Measurements from ENCODE around the gene YTHDF1. TPM values are rescaled to one million over a fixed set of nuclear protein-coding genes. Genes with fewer than 3 reads are reported as not detected.

Gene YTHDF1
- total and polyA plus RNA-seq, 8 donors: 11.1 to 24.0 (median 15.9) TPM

DNA sequence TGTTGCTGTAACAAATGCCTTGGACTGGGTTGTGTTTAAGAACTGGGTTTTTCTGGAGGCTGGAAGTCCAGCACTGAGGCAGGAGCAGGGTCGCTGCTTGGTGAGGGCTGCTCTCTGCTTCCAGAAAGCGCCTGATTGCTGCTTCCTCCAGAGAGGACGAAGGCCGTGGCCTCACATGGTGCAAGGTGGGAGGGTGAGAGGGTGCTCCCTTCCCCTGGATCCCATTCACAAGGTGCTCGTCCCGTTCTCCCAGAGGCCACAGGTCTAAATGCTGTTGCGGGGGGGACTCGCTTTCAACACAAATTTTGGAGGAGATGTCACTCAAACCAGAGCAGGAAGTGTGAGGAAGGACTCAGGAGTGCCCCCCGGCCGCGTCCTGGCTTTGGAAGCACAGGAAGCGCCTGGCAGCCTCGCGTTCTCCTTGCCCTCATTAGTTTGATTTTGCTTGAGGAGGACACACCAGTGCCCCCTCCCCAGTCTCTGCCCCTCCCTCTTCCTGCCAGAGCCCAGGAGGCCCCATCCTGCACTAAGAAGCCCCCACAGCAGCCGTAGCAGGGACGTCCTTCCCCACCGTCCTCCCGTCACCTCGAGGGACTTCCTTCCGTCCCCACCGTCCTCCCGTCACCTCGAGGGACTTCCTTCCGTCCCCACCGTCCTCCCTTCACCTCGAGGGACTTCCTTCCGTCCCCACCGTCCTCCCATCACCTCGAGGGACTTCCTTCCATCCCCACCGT is 46.0 kb upstream of the YTHDF1 start:
- H3K36me3 ChIP-seq: no peaks in the 10 kb centered on the region
- no peak overlapping the region for H3K4me3 ChIP-seq
- H3K27ac ChIP-seq: no peak overlapping the region
- H3K4me1 ChIP-seq: no peaks in the 10 kb centered on the region
- FAIRE-seq: no peak
- DNase-seq: no peak
- WGBS, 2 donors: 33 to 49% methylated on average over 30 of the region's 30 CpGs
- intact Hi-C loops (cut with DNase I): no loop called here
- no peak for ATAC-seq
- no peaks in the 10 kb centered on the region for H3K27me3 ChIP-seq
- TF ChIP-seq, protein P1, sequence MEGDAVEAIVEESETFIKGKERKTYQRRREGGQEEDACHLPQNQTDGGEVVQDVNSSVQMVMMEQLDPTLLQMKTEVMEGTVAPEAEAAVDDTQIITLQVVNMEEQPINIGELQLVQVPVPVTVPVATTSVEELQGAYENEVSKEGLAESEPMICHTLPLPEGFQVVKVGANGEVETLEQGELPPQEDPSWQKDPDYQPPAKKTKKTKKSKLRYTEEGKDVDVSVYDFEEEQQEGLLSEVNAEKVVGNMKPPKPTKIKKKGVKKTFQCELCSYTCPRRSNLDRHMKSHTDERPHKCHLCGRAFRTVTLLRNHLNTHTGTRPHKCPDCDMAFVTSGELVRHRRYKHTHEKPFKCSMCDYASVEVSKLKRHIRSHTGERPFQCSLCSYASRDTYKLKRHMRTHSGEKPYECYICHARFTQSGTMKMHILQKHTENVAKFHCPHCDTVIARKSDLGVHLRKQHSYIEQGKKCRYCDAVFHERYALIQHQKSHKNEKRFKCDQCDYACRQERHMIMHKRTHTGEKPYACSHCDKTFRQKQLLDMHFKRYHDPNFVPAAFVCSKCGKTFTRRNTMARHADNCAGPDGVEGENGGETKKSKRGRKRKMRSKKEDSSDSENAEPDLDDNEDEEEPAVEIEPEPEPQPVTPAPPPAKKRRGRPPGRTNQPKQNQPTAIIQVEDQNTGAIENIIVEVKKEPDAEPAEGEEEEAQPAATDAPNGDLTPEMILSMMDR (IDR thresholded peaks at IDR 0.05): no peak
- H3K9me3 ChIP-seq: no peaks in the 10 kb centered on the region

DNA sequence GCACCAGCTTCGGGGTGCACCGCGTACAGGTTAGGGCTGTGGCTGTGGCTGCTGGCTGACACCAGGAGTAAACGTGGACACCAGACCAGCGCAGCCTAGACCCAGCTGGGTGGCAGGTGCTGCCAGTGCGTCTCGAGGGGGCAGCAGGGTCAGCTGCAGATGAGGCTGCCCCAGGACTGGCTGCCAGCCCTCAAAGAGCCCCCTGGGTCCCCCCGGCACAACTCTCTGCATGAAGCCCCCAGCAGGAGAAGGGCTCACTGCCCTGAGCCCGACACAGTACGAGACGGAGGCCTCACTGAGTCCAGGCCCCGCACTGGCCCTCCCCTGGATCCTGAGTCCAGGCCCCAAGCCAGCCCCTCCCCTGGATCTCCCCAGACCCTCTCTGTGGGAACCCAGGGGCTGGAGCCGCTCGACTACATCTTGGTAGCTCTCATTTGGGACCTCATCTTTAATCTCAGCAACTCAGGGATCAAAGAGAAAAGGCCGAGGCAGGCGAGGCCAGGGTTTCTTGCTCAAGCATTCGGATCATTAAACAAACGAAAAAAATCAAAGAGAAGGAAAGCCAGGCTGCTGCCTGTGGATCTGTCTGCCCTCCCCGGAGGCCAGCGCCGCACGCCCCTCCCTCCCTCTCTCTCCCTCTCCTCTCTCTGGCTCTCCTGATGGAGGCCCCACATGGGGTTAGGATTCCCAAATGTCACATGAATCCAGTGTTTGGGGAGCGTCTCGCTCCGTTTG is 45.3 kb upstream of the YTHDF1 start:
- intact Hi-C loops (cut with DNase I): no loop called here
- H3K4me3 ChIP-seq: no peak overlapping the region
- H3K9me3 ChIP-seq: no peaks in the 10 kb centered on the region
- no peak for FAIRE-seq
- DNase-seq: no peak
- 32 to 37% methylated on average over 25 of the region's 25 CpGs for WGBS, 2 donors
- TF ChIP-seq, protein P1 (IDR thresholded peaks at IDR 0.05): no peak
- H3K4me1 ChIP-seq: no peaks in the 10 kb centered on the region
- no peaks in the 10 kb centered on the region for H3K27me3 ChIP-seq
- no peak overlapping the region for H3K27ac ChIP-seq
- H3K36me3 ChIP-seq: no peaks in the 10 kb centered on the region
- ATAC-seq: no peak

DNA sequence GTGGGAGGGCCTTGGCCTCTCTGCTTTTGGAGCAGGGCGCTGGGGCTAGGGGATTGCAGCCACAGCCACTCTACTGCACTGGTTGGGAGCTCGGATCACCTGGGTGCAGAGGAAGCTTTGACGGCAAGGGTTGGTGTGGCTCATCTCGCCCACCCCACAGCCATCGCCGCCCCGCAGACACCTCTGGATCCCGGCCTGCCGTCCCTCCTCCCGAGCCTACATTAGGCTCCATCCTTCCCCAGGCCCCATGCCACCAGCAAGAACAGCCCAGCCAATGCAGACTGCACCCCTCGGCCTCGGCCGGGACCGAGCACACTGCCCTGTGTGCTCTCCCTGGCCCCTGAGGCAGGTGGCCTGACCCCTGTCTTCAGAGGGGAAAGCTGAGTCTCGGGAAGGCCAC is 44.6 kb upstream of the YTHDF1 start:
- intact Hi-C loops (cut with DNase I): no loop called here
- peaks cover 0 to under 1% (median 0%) of the 10 kb centered on the region in 4 donors for H3K27me3 ChIP-seq

DNA sequence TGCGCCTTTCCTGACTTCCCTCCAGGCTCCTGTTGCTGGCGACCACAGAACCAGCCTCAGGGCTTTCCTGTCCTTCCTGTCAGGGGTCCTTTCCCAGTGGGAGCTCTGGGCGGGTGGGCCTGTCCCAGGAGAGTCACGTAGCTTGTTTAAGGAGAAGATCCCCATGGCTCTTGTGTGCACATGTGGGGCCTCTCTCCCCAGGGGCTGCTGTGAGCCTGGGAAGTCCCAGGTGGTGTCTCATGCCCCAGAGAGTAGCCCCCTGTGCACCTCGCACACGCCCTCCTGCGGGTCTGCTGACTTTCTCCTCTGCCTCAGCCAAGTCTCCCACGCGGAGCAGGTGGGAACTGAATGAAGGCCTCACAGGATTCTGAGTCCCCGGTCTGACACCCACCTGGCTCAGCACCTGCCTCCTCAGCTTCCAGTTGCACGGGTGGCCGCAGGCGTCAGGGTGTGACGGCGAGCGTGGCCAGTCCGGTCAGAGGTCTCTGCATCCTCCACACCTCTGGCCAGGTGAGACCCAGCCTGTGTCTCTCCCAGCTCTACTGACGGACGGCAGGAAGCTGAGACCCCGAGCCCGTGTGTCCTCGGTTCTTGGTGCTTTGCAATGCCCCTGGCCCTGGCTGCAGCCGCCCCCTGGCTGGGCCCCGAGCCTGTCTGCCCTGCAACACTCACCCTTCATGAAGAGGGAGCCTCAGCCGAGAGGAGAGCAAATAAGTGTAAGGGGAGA is 44.0 kb upstream of the YTHDF1 start:
- Histone ChIP-seq H3K27me3 (peaks cover 0 to 7% (median 2%) of the 10 kb centered on the region in 4 donors), H3K36me3 (no peaks in the 10 kb centered on the region), H3K9me3 (no peaks in the 10 kb centered on the region), H3K4me1 (no peaks in the 10 kb centered on the region), H3K4me3 (no peak overlapping the region), H3K27ac (no peak overlapping the region)
- no peak for DNase-seq
- FAIRE-seq: no peak
- ATAC-seq: no peak
- TF ChIP-seq, protein P1 (IDR thresholded peaks at IDR 0.05): no peak
- intact Hi-C loops (cut with DNase I): no loop called here
- 50 to 58% methylated on average over 25 of the region's 25 CpGs for WGBS, 2 donors

More for the DNA sequence above, 44.6 kb upstream of the YTHDF1 start:
- TF ChIP-seq, protein P1 (IDR thresholded peaks at IDR 0.05): no peak
- FAIRE-seq: no peak
- 68 to 74% methylated on average over 15 of the region's 15 CpGs for WGBS, 2 donors
- no peak for ATAC-seq
- H3K4me1 ChIP-seq: no peaks in the 10 kb centered on the region
- H3K36me3 ChIP-seq: no peaks in the 10 kb centered on the region
- DNase-seq: no peak
- no peaks in the 10 kb centered on the region for H3K9me3 ChIP-seq
- no peak overlapping the region for H3K4me3 ChIP-seq
- no peak overlapping the region for H3K27ac ChIP-seq
